Endothelial cell of umbilical vein (primary cell): ENCODE results near the gene KPTN. TPM values are rescaled to one million over a fixed set of nuclear protein-coding genes. Genes with fewer than 3 reads are reported as not detected.

ENCODE experiments used
- BruUV-seq: library from RNA; stranded (reverse); fragments of 400-500 nt; replicated peaks from 2 replicates; lab custom pipeline; 2021; lab: Mats Ljungman, UMichigan
- CTCF ChIA-PET: fragments of 300-600, 350-600 bp; sonication (Branson Sonifier 250); formaldehyde crosslinking; loops from one replicate; lab custom pipeline; 2021; ENCODE audit warnings: antibody characterized with exemption, inconsistent platforms; lab: Charles Lee
- POLR2A ChIA-PET: fragments of 300-600, 350-600 bp; sonication (Branson Sonifier 250); formaldehyde crosslinking; loops from one replicate; lab custom pipeline; 2021; ENCODE audit warnings: antibody characterized with exemption, inconsistent platforms; lab: Charles Lee
- DNase-seq: peaks from one replicate; pipeline ENCODE4 v3.0.0-alpha.2; 2011; ENCODE audit warnings: low read depth, low spot score
- FAIRE-seq: peaks from 2 replicates; lab custom pipeline; 2011; peaks lifted over from hg19 to GRCh38; lab: Jason Lieb, UNC
- H2AFZ ChIP-seq: 2 replicates; pipeline ENCODE4 v1.6.0; 2012; ENCODE audit warnings: low read depth, low read length, control low read depth, inconsistent platforms
- H3K27ac ChIP-seq: 2 replicates; pipeline ENCODE4 v1.5.1; 2011; ENCODE audit warnings: low read depth, mild to moderate bottlenecking, control low read depth, low read length, moderate library complexity; ENCODE audit not compliant: insufficient read depth
- H3K27me3 ChIP-seq, 2 experiments: 2 replicates each; pipeline versions ENCODE4 v1.6.0 to v1.6.1; 2011; ENCODE audit warnings: low read length in 2 of 2, mixed read lengths in 1 of 2; ENCODE audit not compliant: control insufficient read depth in 2 of 2, insufficient read depth in 2 of 2
- H3K36me3 ChIP-seq, 2 experiments: 2 replicates in 1 of 2; 3 replicates in 1 of 2; pipeline ENCODE4 v1.5.1; 2011; ENCODE audit warnings: low read length in 2 of 2, mild to moderate bottlenecking in 1 of 2, moderate library complexity in 1 of 2; ENCODE audit not compliant: control insufficient read depth in 2 of 2, insufficient read depth in 2 of 2; ENCODE audit errors: extremely low read depth in 1 of 2
- H3K4me1 ChIP-seq: 3 replicates; pipeline ENCODE4 v1.5.1; 2011; ENCODE audit warnings: mild to moderate bottlenecking, low read length; ENCODE audit not compliant: control insufficient read depth, insufficient read depth; ENCODE audit errors: extremely low read depth
- H3K4me2 ChIP-seq: 2 replicates; pipeline ENCODE4 v1.6.1; 2011; ENCODE audit warnings: low read length, control low read depth, mixed read lengths; ENCODE audit not compliant: insufficient read depth
- H3K4me3 ChIP-seq, 3 experiments: fragments of 200-600 bp in 1 of 3; sonication (generic), shearing (Covaris generic) in 1 of 3; replicated peaks in 1 of 3; 2 replicates each; pipeline ENCODE4 v1.5.1; 2011 to 2016; ENCODE audit warnings: control low read depth in 3 of 3, low read length in 3 of 3, mild to moderate bottlenecking in 2 of 3, inconsistent platforms in 1 of 3, low read depth in 1 of 3, moderate library complexity in 1 of 3; ENCODE audit not compliant: insufficient read depth in 1 of 3
- H3K79me2 ChIP-seq: 2 replicates; pipeline ENCODE4 v1.6.0; 2012; ENCODE audit warnings: low read length, inconsistent platforms; ENCODE audit not compliant: control insufficient read depth, insufficient read depth
- H3K9ac ChIP-seq: replicated peaks from 2 replicates; pipeline ENCODE3; 2011; ENCODE audit warnings: low read length, control low read depth; ENCODE audit not compliant: insufficient read depth; ENCODE audit errors: extremely low read depth
- H3K9me1 ChIP-seq: replicated peaks from 3 replicates; pipeline ENCODE4 v1.6.0; 2011; ENCODE audit warnings: mild to moderate bottlenecking, low read length; ENCODE audit not compliant: control insufficient read depth, insufficient read depth; ENCODE audit errors: extremely low read depth
- H3K9me3 ChIP-seq: replicated peaks from 2 replicates; pipeline ENCODE4 v1.5.1; 2012; ENCODE audit warnings: low read length, inconsistent platforms; ENCODE audit not compliant: control insufficient read depth, insufficient read depth
- H4K20me1 ChIP-seq: replicated peaks from 2 replicates; pipeline ENCODE3; 2011; ENCODE audit warnings: mild to moderate bottlenecking, low read length; ENCODE audit not compliant: control insufficient read depth, insufficient read depth; ENCODE audit errors: extremely low read depth
- CTCF ChIP-seq, 2 donors: IDR thresholded peaks; 1 replicate in 1 of 2; 2 replicates in 1 of 2; pipeline ENCODE4 v1.5.1; 2011; ENCODE audit warnings: low read length in 2 of 2, mild to moderate bottlenecking in 2 of 2, moderate library complexity in 2 of 2, control low read depth in 1 of 2, inconsistent platforms in 1 of 2, low read depth in 1 of 2; ENCODE audit not compliant: insufficient read depth in 1 of 2; ENCODE audit errors: extremely low read depth in 1 of 2
- EZH2 ChIP-seq: IDR thresholded peaks from 2 replicates; pipeline ENCODE4 v1.6.1; 2012; ENCODE audit warnings: borderline replicate concordance, low read depth, mild to moderate bottlenecking, moderate library complexity, low read length, inconsistent platforms; ENCODE audit not compliant: severe bottlenecking
- FOS ChIP-seq: IDR thresholded peaks from 2 replicates; pipeline ENCODE4 v1.6.1; 2011; ENCODE audit warnings: mild to moderate bottlenecking, low read length, moderate library complexity, borderline replicate concordance; ENCODE audit not compliant: insufficient read depth
- JUN ChIP-seq: IDR thresholded peaks from 2 replicates; pipeline ENCODE4 v1.6.1; 2011; ENCODE audit warnings: borderline replicate concordance, low read depth; ENCODE audit not compliant: insufficient read length, insufficient read depth
- MYC ChIP-seq: IDR thresholded peaks from one replicate; pipeline ENCODE4 v1.6.1; 2011; ENCODE audit warnings: mild to moderate bottlenecking, low read depth, low read length
- POLR2A ChIP-seq: IDR thresholded peaks from 2 replicates; pipeline ENCODE4 v1.6.1; 2012; ENCODE audit warnings: low read depth, mild to moderate bottlenecking, control low read depth, low read length
- POLR2AphosphoS5 ChIP-seq: IDR thresholded peaks from 2 replicates; pipeline ENCODE4 v1.6.1; 2012; ENCODE audit warnings: low read depth, mild to moderate bottlenecking, control low read depth, low read length, moderate library complexity; ENCODE audit not compliant: insufficient read depth
- dilution Hi-C: fragments of 300-500 bp; cut with MboI; formaldehyde crosslinking; loops from one replicate; pipeline ENCODE4 v1.15.0; 2019; ENCODE audit warnings: low sequenced_read_pairs; ENCODE audit not compliant: extremely low pct_ligation_motif_present
- intact Hi-C: fragments of 100-400 bp; cut with micrococcal nuclease; formaldehyde crosslinking; loops from one replicate; pipeline ENCODE4 v1.10.0; 2022
- polyA plus RNA-seq, 4 experiments: library from polyadenylated mRNA; depleted of rRNA in 3 of 4; stranded (reverse) in 3 of 4; unstranded in 1 of 4; fragments of >200 nt; gene quantifications; 2 replicates each; pipeline versions ENCODE4 v1.2.1 to v1.2.3, GENCODE V29; 2011 to 2012; ENCODE audit warnings: missing spikeins in 1 of 4
- total RNA-seq: library from RNA; stranded (reverse); gene quantifications from 2 replicates; pipeline ENCODE4 v1.2.3, GENCODE V29; 2021
- TF ChIP-seq, protein P1 (sequence below): IDR thresholded peaks from 2 replicates; pipeline ENCODE4 v1.6.1; 2011; ENCODE audit not compliant: insufficient read depth, insufficient read length

Gene KPTN
- total and polyA plus RNA-seq, 2 donors (not counting 3 experiments of a cell fraction or from before 2014, with no cell fraction given): 14.7 to 15.5 TPM

DNA sequence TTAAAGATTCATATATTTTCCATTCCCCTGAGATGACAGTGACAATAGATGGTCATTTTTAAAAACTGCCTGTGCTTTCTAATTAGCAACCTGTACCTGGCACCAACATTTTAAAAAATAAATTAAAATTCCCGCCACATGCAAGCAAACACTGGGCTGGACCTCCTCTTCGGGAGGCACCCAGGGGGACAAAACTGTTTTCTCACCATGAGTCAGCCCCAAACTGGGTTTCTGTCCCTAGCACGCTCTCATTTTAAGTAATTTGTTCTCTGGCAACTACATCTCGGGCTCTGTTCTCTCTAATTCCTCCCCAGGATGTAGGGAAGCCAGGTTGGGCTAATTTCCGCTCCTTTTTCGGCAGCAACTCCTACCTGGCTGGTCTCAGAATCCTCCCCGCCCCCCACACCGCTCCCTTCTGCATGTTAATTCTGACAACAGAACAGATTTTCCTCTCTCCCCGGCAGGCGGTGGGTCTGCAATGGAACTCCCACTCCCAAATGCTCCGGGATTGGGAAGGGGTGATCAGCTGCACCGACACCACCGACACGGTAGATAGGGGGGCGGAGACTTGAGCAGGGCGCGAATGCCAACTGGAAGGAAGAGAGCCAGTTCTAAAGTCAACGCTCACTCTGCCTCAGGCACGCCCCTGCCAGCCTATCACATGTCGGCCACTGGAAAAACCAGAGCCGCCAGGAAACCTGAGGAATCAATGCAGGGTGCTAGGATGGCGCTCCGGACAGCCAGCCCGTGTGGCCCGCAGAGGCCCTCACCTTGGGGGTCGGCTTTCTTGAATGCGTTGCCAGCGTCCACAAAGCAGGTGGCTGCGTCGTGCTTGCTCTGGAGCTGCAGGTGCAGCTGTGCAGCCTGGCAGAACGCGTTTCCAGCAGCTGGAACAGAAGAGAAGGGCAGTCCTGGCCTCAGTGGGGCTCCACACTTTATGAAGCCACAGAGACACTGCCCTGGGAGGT, 16.1 kb upstream of the KPTN start:
- H3K27ac ChIP-seq: no peak overlapping the region
- FAIRE-seq (no peak), DNase-seq (no peak)
- H3K9ac ChIP-seq: no peak overlapping the region
- H3K27me3 ChIP-seq: no peaks in the 10 kb centered on the region
- no peaks in the 10 kb centered on the region for H3K9me1 ChIP-seq
- H3K79me2 ChIP-seq: peaks cover 1% of the 10 kb centered on the region
- no TSS peak for BruUV-seq
- CTCF ChIA-PET: interaction anchor here (0.9 to 1.1 kb wide), 2 partner anchors 10 to 198 kb away, joined by 3 to 4 read pairs; no protein-coding TSS in a partner anchor
- H3K36me3 ChIP-seq: peaks cover 5 to 41% of the 10 kb centered on the region in 2 experiments
- intact Hi-C loops (no loop called here), dilution Hi-C loops (no loop called here)
- H3K4me1 ChIP-seq: no peaks in the 10 kb centered on the region
- H3K9me3 ChIP-seq: no peaks in the 10 kb centered on the region
- H2AFZ ChIP-seq: no peak overlapping the region
- no peaks in the 10 kb centered on the region for H4K20me1 ChIP-seq
- H3K4me3 ChIP-seq: no peak overlapping the region
- POLR2A ChIA-PET: no interaction called here
- no peak overlapping the region for H3K4me2 ChIP-seq
- TF ChIP-seq FOS (no peak), POLR2AphosphoS5 (no peak), CTCF (IDR thresholded peaks at IDR 0.05; ENCODE audit: extremely low read depth in 1 of 2, insufficient read depth in 1 of 2, low read depth in 1 of 2, low read length in 2 of 2) (no peak), POLR2A (no peak), MYC (no peak), JUN (no peak), EZH2 (no peak)
- TF ChIP-seq, protein P1, sequence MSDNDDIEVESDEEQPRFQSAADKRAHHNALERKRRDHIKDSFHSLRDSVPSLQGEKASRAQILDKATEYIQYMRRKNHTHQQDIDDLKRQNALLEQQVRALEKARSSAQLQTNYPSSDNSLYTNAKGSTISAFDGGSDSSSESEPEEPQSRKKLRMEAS: no peak
